HG03520 (cell line): ENCODE results near the gene NDUFS2.

Source experiments
- ATAC-seq: cut with Tn5 transposase; IDR thresholded peaks from one replicate; pipeline ENCODE4 v1.9.1; 2021; ENCODE audit warnings: mild to moderate bottlenecking, moderate library complexity; ENCODE audit not compliant: unreplicated experiment

The NDUFS2 gene

GRCh38 chr1:161193561-161194235 lies 8.5 kb upstream of the NDUFS2 start:
- ATAC-seq: no peak

- no peak for ATAC-seq
Measured at GRCh38 chr1:161195171-161195570, 7.0 kb upstream of the NDUFS2 start.

- ATAC-seq: no peak
Measured at GRCh38 chr1:161196111-161196510, 6.1 kb upstream of the NDUFS2 start.

- ATAC-seq: no peak
Measured at GRCh38 chr1:161196521-161197451, 5.4 kb upstream of the NDUFS2 start.

- ATAC-seq: no peak
Measured at GRCh38 chr1:161197560-161198193, 4.5 kb upstream of the NDUFS2 start.

- ATAC-seq: no peak
Measured at GRCh38 chr1:161198194-161198896, 3.8 kb upstream of the NDUFS2 start.

- no peak for ATAC-seq
Measured at GRCh38 chr1:161198897-161199431, 3.2 kb upstream of the NDUFS2 start, which contains the start of gene ADAMTS4. TSS of gene ADAMTS4 (minus strand) at chr1:161199054. CDS start at chr1:161198627, 427 bp downstream.

GRCh38 chr1:161199506-161200139 lies 2.5 kb upstream of the NDUFS2 start:
- ATAC-seq: no peak

GRCh38 chr1:161200421-161200991 lies 1.7 kb upstream of the NDUFS2 start:
- no peak for ATAC-seq

GRCh38 chr1:161200992-161201835 lies 953 bp upstream of the NDUFS2 start:
- no peak for ATAC-seq

GRCh38 chr1:161206411-161207140 lies 4.4 kb downstream of the NDUFS2 start:
- no peak for ATAC-seq

- no peak for ATAC-seq
Measured at GRCh38 chr1:161207173-161207572, 5.0 kb downstream of the NDUFS2 start.

GRCh38 chr1:161209790-161210409 lies 7.7 kb downstream of the NDUFS2 start:
- ATAC-seq: peak; percentile 53

- ATAC-seq: no peak
Measured at GRCh38 chr1:161214369-161214768, 12.2 kb downstream of the NDUFS2 start.

GRCh38 chr1:161215076-161215475 lies 12.9 kb downstream of the NDUFS2 start, which contains the start of gene FCER1G:
TSS of gene FCER1G (plus strand) at chr1:161215295. CDS start at chr1:161215322, 27 bp downstream.
- ATAC-seq: no peak

- ATAC-seq: peak; percentile 75
Measured at GRCh38 chr1:161216945-161217712, 15.0 kb downstream of the NDUFS2 start.

GRCh38 chr1:161217831-161218230 lies 15.7 kb downstream of the NDUFS2 start:
- ATAC-seq: no peak
